HG02623 (cell line): ENCODE measurements around the gene ATRNL1.

Experiments used
- ATAC-seq: cut with Tn5 transposase; IDR thresholded peaks from one replicate; pipeline ENCODE4 v1.9.1; 2021; ENCODE audit warnings: moderate library complexity; ENCODE audit not compliant: unreplicated experiment

ATRNL1 gene

DNA sequence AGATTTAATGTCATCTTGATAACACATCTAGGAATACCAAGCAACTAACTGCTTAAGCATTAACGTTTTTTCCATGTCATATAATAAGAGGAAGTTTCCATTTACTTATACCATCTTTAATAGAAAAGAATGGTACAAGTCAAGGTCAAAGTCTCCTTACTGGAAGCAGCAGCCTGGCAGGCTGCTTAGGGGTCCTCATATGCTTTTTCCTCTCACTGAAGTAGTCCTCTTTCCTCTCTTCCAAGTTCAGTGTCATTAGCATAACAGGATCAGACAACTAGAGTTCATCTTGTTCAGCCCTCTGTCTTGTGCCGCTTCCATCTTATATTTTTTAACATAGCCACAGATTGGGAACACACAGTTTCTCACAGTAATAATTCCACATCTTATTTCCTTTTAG is 774.1 kb downstream of the ATRNL1 start:
- no peak for ATAC-seq

DNA sequence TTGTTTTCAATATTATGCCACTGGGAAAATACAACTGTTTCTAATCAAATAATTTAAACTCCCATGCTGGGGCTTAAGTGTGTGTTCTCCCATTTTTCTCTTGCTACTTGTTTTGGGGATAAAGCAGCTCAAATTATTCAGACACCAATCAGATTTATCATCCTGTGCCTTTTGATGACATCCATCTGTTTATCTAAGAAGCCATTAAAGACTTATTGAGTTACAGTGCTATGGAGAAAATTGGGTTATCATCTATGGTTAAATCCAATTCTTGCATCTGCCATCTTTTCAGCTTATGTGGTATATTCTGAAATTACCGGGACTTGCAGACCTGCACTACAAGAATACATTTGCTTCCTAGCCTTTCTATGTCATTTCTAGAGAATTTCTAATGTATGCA is 778.7 kb downstream of the ATRNL1 start:
- ATAC-seq: no peak

GRCh38 chr10:115875172-115875571 is 782.0 kb downstream of the ATRNL1 start:
- no peak for ATAC-seq

- ATAC-seq: peak; percentile 82
These were observed 786.4 kb downstream of the ATRNL1 start for GRCh38 chr10:115879372-115880089.

DNA sequence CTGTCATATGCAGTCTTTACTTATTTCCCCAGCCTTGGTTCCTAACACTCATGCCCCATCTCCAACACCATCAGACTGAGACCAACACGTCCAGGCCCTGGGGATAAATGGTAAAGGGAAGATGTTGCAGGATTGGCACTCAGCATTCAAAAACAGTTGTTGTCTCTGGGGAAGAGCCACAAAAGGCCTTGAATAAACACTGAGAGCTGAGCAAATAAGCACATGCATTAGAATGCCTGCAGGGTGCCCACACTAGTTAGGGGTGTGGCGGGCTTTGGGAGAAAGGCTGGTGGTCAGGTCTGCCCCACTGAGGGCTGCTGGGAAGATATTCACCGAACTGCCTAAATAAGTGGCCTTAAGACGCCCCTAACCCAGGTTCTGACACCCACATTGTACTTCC is 788.9 kb downstream of the ATRNL1 start:
- ATAC-seq: no peak

GRCh38 chr10:115883372-115883771 is 790.2 kb downstream of the ATRNL1 start:
- ATAC-seq: no peak

- no peak for ATAC-seq
These were observed 791.2 kb downstream of the ATRNL1 start for GRCh38 chr10:115884331-115884730.

- no peak for ATAC-seq
These were observed 802.0 kb downstream of the ATRNL1 start for GRCh38 chr10:115895166-115895565.

DNA sequence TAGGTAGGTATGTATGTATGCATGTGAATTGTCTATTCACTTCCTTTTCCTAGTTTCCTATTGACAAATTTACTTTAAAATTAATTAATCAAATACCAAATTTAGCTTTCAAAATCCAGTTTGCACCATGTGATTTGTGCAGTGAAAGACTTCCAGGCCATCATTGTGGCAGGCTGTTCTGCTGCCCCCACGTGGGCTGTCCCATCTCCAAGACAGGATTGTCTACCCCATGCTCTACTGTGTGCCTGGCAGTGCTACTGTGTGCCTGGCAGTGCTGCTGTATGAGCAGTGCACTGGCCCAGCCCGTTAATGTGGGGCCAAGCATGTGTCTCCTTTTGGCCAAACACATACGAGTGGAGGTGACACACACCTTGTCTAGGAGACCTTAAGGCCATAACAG is 805.1 kb downstream of the ATRNL1 start:
- no peak for ATAC-seq

DNA sequence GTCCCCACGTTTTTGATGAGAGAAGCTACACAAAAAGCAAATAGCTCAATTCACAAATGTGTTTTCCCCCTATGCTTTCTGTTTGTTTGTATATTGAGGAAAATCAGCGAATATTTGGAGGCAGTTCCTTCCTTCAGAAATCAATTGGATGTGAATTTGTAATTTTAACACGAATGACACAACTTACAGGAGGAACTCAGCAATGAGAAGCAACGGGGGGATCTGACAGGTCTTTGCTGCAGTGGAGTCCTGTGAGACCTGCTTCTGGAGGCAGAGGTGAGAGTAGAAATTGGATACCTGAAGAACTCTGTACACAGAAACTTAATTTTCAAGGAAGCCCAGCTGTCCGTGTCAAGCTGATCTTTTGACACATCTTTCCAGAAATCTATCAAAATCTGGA is 809.4 kb downstream of the ATRNL1 start:
- no peak for ATAC-seq

- ATAC-seq: no peak
These were observed 810.0 kb downstream of the ATRNL1 start for GRCh38 chr10:115903207-115903606.

GRCh38 chr10:115903845-115904244 is 810.7 kb downstream of the ATRNL1 start:
- no peak for ATAC-seq

- ATAC-seq: no peak
These were observed 815.9 kb downstream of the ATRNL1 start for GRCh38 chr10:115909037-115909436.

GRCh38 chr10:115909962-115910731 is 817.0 kb downstream of the ATRNL1 start:
- ATAC-seq: no peak

- no peak for ATAC-seq
These were observed 821.3 kb downstream of the ATRNL1 start for GRCh38 chr10:115914475-115914874.

- no peak for ATAC-seq
These were observed 822.3 kb downstream of the ATRNL1 start for GRCh38 chr10:115915429-115915828.

DNA sequence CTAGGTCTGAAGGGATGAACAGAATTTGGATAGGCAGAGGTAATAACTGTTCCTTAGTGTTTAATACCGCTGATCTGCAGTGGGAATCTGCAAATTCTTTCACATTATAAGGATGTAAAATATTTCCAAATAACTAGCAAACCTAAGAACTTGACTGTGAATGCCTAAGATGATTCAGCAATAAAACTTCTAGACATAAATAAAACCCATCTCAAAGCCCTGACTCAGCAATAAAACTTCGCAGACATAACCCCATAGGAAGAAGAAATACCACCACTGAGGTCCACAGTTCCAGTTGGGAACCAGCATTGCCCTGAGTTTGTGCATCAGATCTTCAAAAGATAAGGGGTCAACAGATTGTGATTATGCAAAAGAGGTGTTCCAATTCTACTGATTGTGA is 825.6 kb downstream of the ATRNL1 start:
- no peak for ATAC-seq

GRCh38 chr10:115921795-115922194 is 828.6 kb downstream of the ATRNL1 start:
- ATAC-seq: no peak

DNA sequence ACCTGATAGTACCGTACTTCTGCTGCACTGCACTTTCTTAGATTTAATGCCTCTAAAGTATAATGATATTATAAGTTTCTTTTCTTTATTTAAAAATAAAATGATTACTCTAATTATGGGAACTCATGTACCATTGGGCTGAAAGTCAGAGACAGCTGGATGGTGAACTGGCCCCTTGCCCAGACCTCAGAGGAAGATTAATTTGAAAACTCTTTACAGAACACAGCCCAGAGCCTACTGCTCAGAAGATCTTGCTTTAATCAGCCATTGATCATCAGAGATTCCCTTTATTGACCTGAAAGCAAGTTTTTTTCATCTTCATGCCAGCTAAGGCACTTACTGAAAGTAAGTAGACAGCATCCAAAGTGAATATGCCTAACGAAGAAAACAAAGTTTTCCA is 838.1 kb downstream of the ATRNL1 start:
- ATAC-seq: no peak

DNA sequence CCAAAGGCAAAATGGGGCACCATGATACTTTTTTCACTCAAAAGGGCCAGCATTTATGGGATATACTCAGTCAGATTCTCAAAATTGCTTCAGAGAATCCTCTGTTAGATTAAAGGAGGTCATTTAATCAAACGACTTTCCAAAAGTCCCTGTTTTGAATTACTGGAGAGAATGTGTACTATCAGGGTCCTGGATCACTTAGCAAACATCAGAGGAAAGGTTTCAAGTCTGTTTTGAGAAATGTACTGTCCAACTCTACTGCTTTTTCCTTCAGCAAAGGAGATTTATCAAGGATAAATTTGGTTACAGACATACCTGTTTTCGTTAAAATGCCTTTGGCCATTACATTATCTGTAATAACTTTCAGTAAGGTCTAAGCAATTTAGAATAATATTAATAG is 838.9 kb downstream of the ATRNL1 start:
- ATAC-seq: no peak

DNA sequence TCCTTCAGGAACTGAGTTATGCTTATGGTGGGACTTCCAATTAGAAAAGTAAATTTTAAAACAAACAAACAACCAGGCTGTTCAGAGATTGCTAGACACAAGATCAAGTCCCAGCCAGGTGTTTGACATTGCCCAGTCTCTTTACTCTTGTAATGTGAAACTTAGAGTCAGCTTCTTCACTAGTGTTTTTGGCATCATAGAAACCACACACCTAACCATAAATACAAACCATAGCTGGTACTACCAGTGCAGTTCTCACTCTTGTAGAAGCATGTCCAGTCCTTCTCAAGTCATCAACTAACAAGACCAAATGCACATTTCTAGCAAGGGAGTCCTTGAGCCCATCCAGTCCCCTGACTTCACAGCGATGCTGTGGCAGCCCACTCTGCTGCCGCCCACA is 839.9 kb downstream of the ATRNL1 start:
- no peak for ATAC-seq

- ATAC-seq: no peak
These were observed 842.6 kb downstream of the ATRNL1 start for GRCh38 chr10:115935731-115936130.
